Common myeloid progenitor, CD34-positive (primary cell): ENCODE measurements around the gene NIBAN1.
A peak's percentile ranks its signal among the peaks of the same experiment; 100 is the strongest.

ENCODE experiments used
- CTCF ChIA-PET: fragments of 350-600 bp; sonication (Branson Sonifier 250); formaldehyde crosslinking; loops from one replicate; lab custom pipeline; 2021; ENCODE audit warnings: antibody characterized with exemption; lab: Charles Lee
- POLR2A ChIA-PET: fragments of 350-600 bp; sonication (Branson Sonifier 250); formaldehyde crosslinking; loops from one replicate; lab custom pipeline; 2021; ENCODE audit warnings: antibody characterized with exemption; lab: Charles Lee
- DNase-seq, 3 donors: peaks; one replicate each; pipeline versions ENCODE4 v3.0.0 to v3.0.0-alpha.2; 2013
- H3K27ac ChIP-seq, 2 experiments: 1 replicate in 1 of 2; 2 replicates in 1 of 2; pipeline ENCODE4 v1.7.0; 2013; ENCODE audit warnings: inconsistent platforms in 2 of 2, low read length in 2 of 2, mild to moderate bottlenecking in 2 of 2, low read depth in 1 of 2, moderate library complexity in 1 of 2; ENCODE audit not compliant: severe bottlenecking in 2 of 2, insufficient read depth in 1 of 2, poor library complexity in 1 of 2
- H3K27me3 ChIP-seq, 5 experiments: replicated peaks in 2 of 5; 1 replicate in 3 of 5; 2 replicates in 2 of 5; pipeline versions ENCODE4 v1.6.1 to v1.7.0; 2013; ENCODE audit warnings: low read length in 4 of 5, mild to moderate bottlenecking in 2 of 5, moderate library complexity in 2 of 5, inconsistent platforms in 1 of 5; ENCODE audit not compliant: insufficient read depth in 5 of 5, control insufficient read depth in 4 of 5
- H3K36me3 ChIP-seq, 4 experiments: 1 replicate in 2 of 4; 2 replicates in 2 of 4; pipeline versions ENCODE4 v1.6.1 to v1.7.0; 2013; ENCODE audit warnings: low read length in 3 of 4, control low read depth in 1 of 4, mild to moderate bottlenecking in 1 of 4; ENCODE audit not compliant: control insufficient read depth in 4 of 4, insufficient read depth in 4 of 4
- H3K4me1 ChIP-seq, 4 experiments: 1 replicate in 3 of 4; 2 replicates in 1 of 4; pipeline versions ENCODE4 v1.6.1 to v1.7.1; 2013; ENCODE audit warnings: low read length in 3 of 4, mild to moderate bottlenecking in 3 of 4, control low read depth in 1 of 4, inconsistent platforms in 1 of 4, moderate library complexity in 1 of 4; ENCODE audit not compliant: control insufficient read depth in 4 of 4, insufficient read depth in 4 of 4; ENCODE audit errors: control extremely low read depth in 1 of 4
- H3K4me3 ChIP-seq, 7 experiments: 1 replicate in 4 of 7; 2 replicates in 3 of 7; pipeline versions ENCODE4 v1.5.1 to v1.7.0; 2013; ENCODE audit warnings: mild to moderate bottlenecking in 7 of 7, low read length in 6 of 7, moderate library complexity in 6 of 7, inconsistent platforms in 2 of 7, low read depth in 2 of 7, control low read depth in 1 of 7; ENCODE audit not compliant: insufficient read depth in 4 of 7, control insufficient read depth in 1 of 7; ENCODE audit errors: extremely low read depth in 1 of 7
- H3K9me3 ChIP-seq, 5 experiments: 1 replicate in 4 of 5; 2 replicates in 1 of 5; pipeline versions ENCODE4 v1.6.1 to v1.7.1; 2013; ENCODE audit warnings: low read length in 4 of 5, mild to moderate bottlenecking in 2 of 5, inconsistent platforms in 1 of 5, low read depth in 1 of 5, moderate library complexity in 1 of 5; ENCODE audit not compliant: control insufficient read depth in 4 of 5, insufficient read depth in 2 of 5; ENCODE audit errors: control extremely low read depth in 1 of 5
- WGBS: methylation state at CpG from one replicate; pipeline ENCODE4 v1.1.5; 2013; ENCODE audit not compliant: insufficient coverage; 5-methylcytosine and 5-hydroxymethylcytosine counted together

NIBAN1 gene

GRCh38 chr1:184931566-184931965 lies 42.7 kb downstream of the NIBAN1 start:
- Histone ChIP-seq H3K9me3 (peaks cover 0 to 8% (median 0%) of the 10 kb centered on the region in 5 experiments), H3K27ac (no peak overlapping the region), H3K27me3 (no peaks in the 10 kb centered on the region), H3K36me3 (peaks cover 0 to 3% (median 1%) of the 10 kb centered on the region in 4 experiments), H3K4me1 (no peaks in the 10 kb centered on the region), H3K4me3 (no peak overlapping the region)
- no CpG with 5 or more reads among the region's 1 CpG for WGBS
- POLR2A ChIA-PET, result interaction anchor here (0.6 to 1.1 kb wide), 2 partner anchors 11 to 110 kb away, joined by 3 read pairs; no protein-coding TSS in a partner anchor
- CTCF ChIA-PET, result interaction anchor here (1.4 to 1.8 kb wide), 2 partner anchors 10 to 42 kb away, joined by 4 to 5 read pairs; no protein-coding TSS in a partner anchor
- DNase-seq, result no peak

DNA sequence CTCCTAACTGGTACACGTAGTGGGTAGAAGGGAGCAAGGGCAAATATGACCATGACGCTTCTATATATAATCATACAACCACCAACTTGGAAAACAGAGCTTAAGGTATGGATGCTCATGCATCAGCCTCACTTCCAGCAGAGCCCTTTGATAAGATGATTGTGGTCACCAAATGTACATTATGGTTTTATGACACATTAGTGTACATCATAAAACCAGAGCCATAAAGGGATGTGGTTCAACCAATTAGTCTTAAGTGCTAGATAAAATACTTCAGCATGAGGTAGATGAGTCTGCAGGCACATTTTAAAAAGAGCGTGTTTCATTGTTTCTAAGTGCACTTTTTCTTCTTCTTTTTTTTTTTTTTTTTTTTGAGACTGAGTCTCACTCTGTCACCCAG lies 43.7 kb downstream of the NIBAN1 start:
- CTCF ChIA-PET, result interaction anchor here (0.8 kb wide), 1 partner anchor 12 kb away, joined by 3 read pairs; no protein-coding TSS in a partner anchor
- POLR2A ChIA-PET, result interaction anchor here (0.6 kb wide), 1 partner anchor 11 kb away, joined by 3 read pairs; no protein-coding TSS in a partner anchor
- Histone ChIP-seq H3K9me3 (peaks cover 0 to 16% (median 2%) of the 10 kb centered on the region in 5 experiments), H3K27me3 (no peaks in the 10 kb centered on the region), H3K4me1 (no peaks in the 10 kb centered on the region), H3K27ac (no peak overlapping the region), H3K36me3 (peaks cover 0 to 3% (median 1%) of the 10 kb centered on the region in 4 experiments), H3K4me3 (no peak overlapping the region)
- peak in 2 of 3 donors; percentile 57 to 70 for DNase-seq
- 67% methylated on average over 1 of the region's 3 CpGs for WGBS

- H3K4me1 ChIP-seq, result no peaks in the 10 kb centered on the region
- H3K27me3 ChIP-seq, result no peaks in the 10 kb centered on the region
- CTCF ChIA-PET, result interaction anchor here (0.8 kb wide), 1 partner anchor 12 kb away, joined by 3 read pairs; no protein-coding TSS in a partner anchor
- 80% methylated on average over 3 of the region's 4 CpGs for WGBS
- H3K9me3 ChIP-seq, result peaks cover 0 to 17% (median 2%) of the 10 kb centered on the region in 5 experiments
- no peak overlapping the region for H3K4me3 ChIP-seq
- no peak overlapping the region for H3K27ac ChIP-seq
- peaks cover 0 to 3% (median 1%) of the 10 kb centered on the region in 4 experiments for H3K36me3 ChIP-seq
- peak in 1 of 3 donors; percentile 16 for DNase-seq
- POLR2A ChIA-PET, result interaction anchor here (0.6 kb wide), 1 partner anchor 11 kb away, joined by 3 read pairs; no protein-coding TSS in a partner anchor
These were observed 44.1 kb downstream of the NIBAN1 start for GRCh38 chr1:184930232-184930631.

DNA sequence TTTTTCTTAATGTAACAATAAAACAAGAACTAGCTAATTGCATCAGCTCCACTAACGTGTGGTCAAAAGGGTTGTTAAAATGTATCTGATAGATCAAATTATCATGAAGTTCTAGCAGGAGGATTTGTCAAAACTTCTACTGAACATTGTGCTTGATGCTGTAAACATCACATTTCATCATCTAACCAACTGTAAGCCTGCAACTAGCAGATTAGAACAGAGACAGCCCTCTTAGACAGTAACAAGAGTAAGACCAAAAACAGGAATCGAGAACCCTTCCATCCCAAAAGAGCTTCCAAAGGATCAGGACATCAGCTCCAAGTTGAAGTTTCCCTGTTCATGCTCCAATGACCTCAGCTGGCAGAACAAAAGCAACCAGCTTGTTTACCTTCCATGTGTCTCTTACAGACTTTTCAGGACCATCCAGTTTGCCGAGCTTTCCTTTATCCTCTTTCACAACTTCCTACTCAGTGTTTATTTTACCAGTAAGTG lies 44.6 kb downstream of the NIBAN1 start:
- CTCF ChIA-PET, result interaction anchor here (0.8 kb wide), 1 partner anchor 12 kb away, joined by 3 read pairs; no protein-coding TSS in a partner anchor
- POLR2A ChIA-PET, result interaction anchor here (0.6 kb wide), 1 partner anchor 12 kb away, joined by 3 read pairs; no protein-coding TSS in a partner anchor
- H3K4me3 ChIP-seq, result no peak overlapping the region
- H3K4me1 ChIP-seq, result no peaks in the 10 kb centered on the region
- 92% methylated on average over 1 of the region's 3 CpGs for WGBS
- H3K27me3 ChIP-seq, result no peaks in the 10 kb centered on the region
- H3K9me3 ChIP-seq, result peaks cover 0 to 17% (median 2%) of the 10 kb centered on the region in 5 experiments
- DNase-seq, result peak in 2 of 3 donors; percentile 25 to 51
- H3K27ac ChIP-seq, result no peak overlapping the region
- H3K36me3 ChIP-seq, result peaks cover 0 to 3% (median 1%) of the 10 kb centered on the region in 4 experiments

DNA sequence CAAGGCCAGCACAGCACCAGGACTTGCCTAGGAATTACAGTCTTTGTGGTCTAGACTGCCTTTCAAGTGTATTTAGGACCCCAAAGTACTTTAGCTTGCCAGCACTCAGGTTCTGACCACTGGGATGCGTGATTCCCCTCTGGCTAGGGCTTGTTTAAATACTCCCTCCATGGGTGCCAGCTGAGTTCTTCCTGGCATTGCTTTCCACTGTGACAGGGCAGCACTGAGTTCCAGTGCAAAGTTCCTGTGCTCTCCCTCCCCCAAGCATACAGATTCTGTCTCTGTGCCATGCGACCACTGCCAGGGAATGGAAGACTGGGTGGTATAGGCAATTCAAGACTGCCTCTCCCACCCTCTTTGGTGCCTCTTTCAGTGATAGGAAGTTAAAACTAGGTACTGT lies 45.9 kb downstream of the NIBAN1 start:
- CTCF ChIA-PET, result interaction anchor here (0.7 kb wide), 1 partner anchor 124 kb away, joined by 5 read pairs; no protein-coding TSS in a partner anchor
- no peak overlapping the region for H3K27ac ChIP-seq
- H3K4me1 ChIP-seq, result no peaks in the 10 kb centered on the region
- peaks cover 0 to 3% (median 1%) of the 10 kb centered on the region in 4 experiments for H3K36me3 ChIP-seq
- POLR2A ChIA-PET, result no interaction called here
- peaks cover 0 to 17% (median 2%) of the 10 kb centered on the region in 5 experiments for H3K9me3 ChIP-seq
- 100% methylated on average over 1 of the region's 2 CpGs for WGBS
- no peak overlapping the region for H3K4me3 ChIP-seq
- no peak for DNase-seq
- H3K27me3 ChIP-seq, result no peaks in the 10 kb centered on the region
